Upper lobe of left lung (tissue), 4 donors: ENCODE measurements around the gene POLD1.
A peak's percentile ranks its signal among the peaks of the same experiment; 100 is the strongest.

Experiments
- EP300 ChIP-seq, 4 donors: sonication (generic); formaldehyde crosslinking; IDR thresholded peaks; one replicate each; pipeline ENCODE4 v1.5.1; 2017; ENCODE audit warnings: antibody characterized with exemption in 4 of 4, control low read depth in 2 of 4
- POLR2A ChIP-seq, 4 donors: fragments of 450-650 bp; IDR thresholded peaks; one replicate each; pipeline ENCODE4 v1.5.1; 2016 to 2017; ENCODE audit warnings: antibody characterized with exemption in 4 of 4, mild to moderate bottlenecking in 2 of 4
- TF ChIP-seq, protein P1 (sequence below), 6 experiments: fragments of 450-650 bp in 4 of 6; fragments of 200-600 bp in 2 of 6; sonication (generic) in 2 of 6; IDR thresholded peaks; one replicate each; pipeline ENCODE4 v1.5.1; 2016 to 2019; ENCODE audit warnings: antibody characterized with exemption in 6 of 6

DNA sequence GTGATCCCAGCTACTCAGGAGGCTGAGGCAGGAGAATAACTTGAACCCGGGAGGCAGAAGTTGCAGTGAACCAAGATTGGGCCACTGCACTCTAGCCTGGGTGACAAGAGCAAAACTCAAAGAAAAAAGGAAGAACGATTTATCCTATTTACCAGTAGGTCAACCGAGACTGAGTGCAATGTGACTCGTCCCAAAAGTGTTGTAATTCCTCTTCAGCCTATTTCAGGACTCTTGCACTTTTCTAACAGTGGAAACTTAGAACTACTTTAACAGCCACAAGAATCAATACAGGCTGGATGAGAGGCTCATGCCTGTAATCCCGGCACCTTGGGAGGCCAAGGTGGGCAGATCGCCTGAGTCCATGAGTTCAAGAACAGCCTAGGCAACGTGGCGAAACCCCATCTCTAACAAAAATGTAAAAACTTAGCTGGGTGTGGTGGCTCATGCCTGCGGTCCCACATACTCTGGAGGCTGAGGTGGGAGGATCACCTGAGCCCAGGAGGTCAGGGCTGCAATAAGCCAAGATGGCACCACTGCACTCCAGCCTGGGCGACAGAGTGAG lies 12.2 kb upstream of the POLD1 start:
- TF ChIP-seq EP300 (IDR thresholded peaks at IDR 0.05) (peak in 1 of 4 donors; percentile 88), POLR2A (IDR thresholded peaks at IDR 0.05) (no peak)
- TF ChIP-seq, protein P1, sequence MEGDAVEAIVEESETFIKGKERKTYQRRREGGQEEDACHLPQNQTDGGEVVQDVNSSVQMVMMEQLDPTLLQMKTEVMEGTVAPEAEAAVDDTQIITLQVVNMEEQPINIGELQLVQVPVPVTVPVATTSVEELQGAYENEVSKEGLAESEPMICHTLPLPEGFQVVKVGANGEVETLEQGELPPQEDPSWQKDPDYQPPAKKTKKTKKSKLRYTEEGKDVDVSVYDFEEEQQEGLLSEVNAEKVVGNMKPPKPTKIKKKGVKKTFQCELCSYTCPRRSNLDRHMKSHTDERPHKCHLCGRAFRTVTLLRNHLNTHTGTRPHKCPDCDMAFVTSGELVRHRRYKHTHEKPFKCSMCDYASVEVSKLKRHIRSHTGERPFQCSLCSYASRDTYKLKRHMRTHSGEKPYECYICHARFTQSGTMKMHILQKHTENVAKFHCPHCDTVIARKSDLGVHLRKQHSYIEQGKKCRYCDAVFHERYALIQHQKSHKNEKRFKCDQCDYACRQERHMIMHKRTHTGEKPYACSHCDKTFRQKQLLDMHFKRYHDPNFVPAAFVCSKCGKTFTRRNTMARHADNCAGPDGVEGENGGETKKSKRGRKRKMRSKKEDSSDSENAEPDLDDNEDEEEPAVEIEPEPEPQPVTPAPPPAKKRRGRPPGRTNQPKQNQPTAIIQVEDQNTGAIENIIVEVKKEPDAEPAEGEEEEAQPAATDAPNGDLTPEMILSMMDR (IDR thresholded peaks at IDR 0.05): no peak
